IMR-90 (cell line): ENCODE measurements around the gene QKI. TPM values are rescaled to one million over a fixed set of nuclear protein-coding genes. Genes with fewer than 3 reads are reported as not detected.

ENCODE experiments used
- ATAC-seq: fragments of 200-7000 bp; cut with Tn5 transposase; 2 replicates; pipeline ENCODE4 v1.9.1; 2020; ENCODE audit warnings: low read depth, mild to moderate bottlenecking, moderate library complexity
- BruUV-seq: library from RNA; stranded (reverse); fragments of 400-500 nt; replicated peaks from 2 replicates; lab custom pipeline; 2021; lab: Mats Ljungman, UMichigan
- CTCF ChIA-PET: fragments of 300-600 bp; formaldehyde crosslinking; extraction: SDS; loops from one replicate; lab custom pipeline; 2021; ENCODE audit warnings: antibody characterized with exemption; lab: Yijun Ruan, JAX
- POLR2A ChIA-PET: fragments of 300-600 bp; sonication (Branson Sonifier 250); formaldehyde crosslinking; loops from one replicate; lab custom pipeline; 2022; ENCODE audit warnings: antibody characterized with exemption; ENCODE audit not compliant: unreplicated experiment; lab: Charles Lee
- DNase-seq: peaks from one replicate; pipeline ENCODE4 v3.0.0; 2013
- H2AFZ ChIP-seq: replicated peaks from 2 replicates; pipeline ENCODE3; 2013; ENCODE audit warnings: low read length, mild to moderate bottlenecking; ENCODE audit not compliant: poor library complexity
- H2AK5ac ChIP-seq: 2 replicates; pipeline ENCODE4 v1.6.1; 2013; ENCODE audit warnings: low read depth, low read length, inconsistent platforms
- H2AK9ac ChIP-seq: replicated peaks from 2 replicates; pipeline ENCODE3; 2013; ENCODE audit warnings: mild to moderate bottlenecking, low read depth, low read length, moderate library complexity; ENCODE audit not compliant: poor library complexity
- H2BK120ac ChIP-seq: 2 replicates; pipeline ENCODE4 v1.6.1; 2013; ENCODE audit warnings: low read depth, low read length, inconsistent platforms
- H2BK15ac ChIP-seq: 3 replicates; pipeline ENCODE4 v1.6.1; 2013; ENCODE audit warnings: low read depth, low read length, inconsistent platforms
- H2BK20ac ChIP-seq: 2 replicates; pipeline ENCODE4 v1.6.1; 2013; ENCODE audit warnings: low read depth, mild to moderate bottlenecking, inconsistent platforms, low read length, moderate library complexity
- H2BK5ac ChIP-seq: 2 replicates; pipeline ENCODE4 v1.6.1; 2013; ENCODE audit warnings: mild to moderate bottlenecking, low read depth, low read length, inconsistent platforms; ENCODE audit not compliant: poor library complexity, severe bottlenecking
- H3K14ac ChIP-seq: replicated peaks from 2 replicates; pipeline ENCODE4 v1.6.1; 2013; ENCODE audit warnings: low read depth, low read length, inconsistent platforms
- H3K18ac ChIP-seq: 2 replicates; pipeline ENCODE4 v1.6.1; 2013; ENCODE audit warnings: low read depth, low read length, control low read depth
- H3K23ac ChIP-seq: 2 replicates; pipeline ENCODE4 v1.6.1; 2013; ENCODE audit warnings: low read depth, low read length, inconsistent platforms
- H3K27ac ChIP-seq: 2 replicates; pipeline ENCODE4 v1.5.1; 2013; ENCODE audit warnings: mild to moderate bottlenecking, control low read depth, low read length; ENCODE audit not compliant: insufficient read depth
- H3K27me3 ChIP-seq: 2 replicates; pipeline ENCODE4 v1.6.1; 2013; ENCODE audit warnings: low read length; ENCODE audit not compliant: control insufficient read depth, insufficient read depth
- H3K36me3 ChIP-seq: 2 replicates; pipeline ENCODE4 v1.6.1; 2013; ENCODE audit warnings: low read length, mixed read lengths; ENCODE audit not compliant: control insufficient read depth, insufficient read depth
- H3K4ac ChIP-seq: 2 replicates; pipeline ENCODE4 v1.6.1; 2013; ENCODE audit warnings: low read depth, low read length, inconsistent platforms
- H3K4me1 ChIP-seq: 2 replicates; pipeline ENCODE4 v1.6.1; 2013; ENCODE audit warnings: low read length, mixed read lengths; ENCODE audit not compliant: control insufficient read depth, insufficient read depth
- H3K4me2 ChIP-seq: 2 replicates; pipeline ENCODE4 v1.6.1; 2013; ENCODE audit warnings: low read depth, mild to moderate bottlenecking, control low read depth, low read length, moderate library complexity
- H3K4me3 ChIP-seq: 2 replicates; pipeline ENCODE4 v1.5.1; 2013; ENCODE audit warnings: low read depth, mild to moderate bottlenecking, control low read depth, low read length, moderate library complexity; ENCODE audit not compliant: insufficient read depth
- H3K56ac ChIP-seq: 2 replicates; pipeline ENCODE4 v1.6.1; 2013; ENCODE audit warnings: low read length, inconsistent platforms; ENCODE audit not compliant: insufficient read depth; ENCODE audit errors: extremely low read depth
- H3K79me1 ChIP-seq, 2 experiments: 2 replicates each; pipeline ENCODE4 v1.6.1; 2013; ENCODE audit warnings: low read length in 2 of 2, inconsistent platforms in 1 of 2, low read depth in 1 of 2
- H3K9ac ChIP-seq: 2 replicates; pipeline ENCODE4 v1.6.1; 2013; ENCODE audit warnings: low read depth, low read length, control low read depth
- H3K9me1 ChIP-seq: 2 replicates; pipeline ENCODE4 v1.6.1; 2013; ENCODE audit warnings: low read length, inconsistent platforms; ENCODE audit not compliant: insufficient read depth
- H3K9me3 ChIP-seq: 2 replicates; pipeline ENCODE4 v1.6.1; 2013; ENCODE audit warnings: low read length; ENCODE audit not compliant: control insufficient read depth, insufficient read depth
- H4K20me1 ChIP-seq: 2 replicates; pipeline ENCODE4 v1.6.1; 2013; ENCODE audit warnings: low read length, inconsistent platforms; ENCODE audit not compliant: insufficient read depth
- H4K5ac ChIP-seq: 2 replicates; pipeline ENCODE4 v1.6.1; 2013; ENCODE audit warnings: mild to moderate bottlenecking, low read depth, low read length, control low read depth
- H4K8ac ChIP-seq, 2 experiments: 2 replicates each; pipeline ENCODE4 v1.6.1; 2013; ENCODE audit warnings: low read depth in 2 of 2, low read length in 2 of 2, control low read depth in 1 of 2, inconsistent platforms in 1 of 2
- H4K91ac ChIP-seq: 2 replicates; pipeline ENCODE4 v1.6.1; 2013; ENCODE audit warnings: low read depth, low read length, inconsistent platforms; ENCODE audit not compliant: insufficient read depth
- BHLHE40 ChIP-seq: fragments of 150-350 bp; IDR thresholded peaks from 2 replicates; pipeline ENCODE4 v1.6.1; 2016; ENCODE audit warnings: mild to moderate bottlenecking, low read depth, low read length
- CEBPB ChIP-seq: IDR thresholded peaks from 2 replicates; pipeline ENCODE4 v1.6.1; 2012; ENCODE audit warnings: low read depth, low read length, improper control_type of control experiment
- CHD1 ChIP-seq: IDR thresholded peaks from 2 replicates; pipeline ENCODE4 v1.6.1; 2012; ENCODE audit warnings: low read depth, low read length, improper control_type of control experiment
- CTCF ChIP-seq: conservative IDR thresholded peaks from 2 replicates; pipeline ENCODE4 v1.5.1; 2012; ENCODE audit warnings: mild to moderate bottlenecking, low read depth, low read length, improper control_type of control experiment
- FOS ChIP-seq: fragments of 150-350 bp; IDR thresholded peaks from 2 replicates; pipeline ENCODE4 v1.6.1; 2016; ENCODE audit warnings: low read depth, low read length
- MAFK ChIP-seq: IDR thresholded peaks from 2 replicates; pipeline ENCODE4 v1.6.1; 2012; ENCODE audit warnings: low read depth, low read length, improper control_type of control experiment
- MAZ ChIP-seq: IDR thresholded peaks from 2 replicates; pipeline ENCODE4 v1.6.1; 2012; ENCODE audit warnings: low read depth, mild to moderate bottlenecking, low read length, improper control_type of control experiment, moderate library complexity, borderline replicate concordance
- MXI1 ChIP-seq: IDR thresholded peaks from 2 replicates; pipeline ENCODE4 v1.6.1; 2012; ENCODE audit warnings: low read depth, mild to moderate bottlenecking, low read length, moderate library complexity, borderline replicate concordance
- NFE2L2 ChIP-seq: fragments of 150-350 bp; IDR thresholded peaks from 2 replicates; pipeline ENCODE4 v1.6.1; 2016; ENCODE audit warnings: low read depth, mild to moderate bottlenecking, low read length
- POLR2A ChIP-seq: IDR thresholded peaks from 2 replicates; pipeline ENCODE4 v1.6.1; 2012; ENCODE audit warnings: mild to moderate bottlenecking, low read depth, low read length
- RAD21 ChIP-seq: IDR thresholded peaks from 2 replicates; pipeline ENCODE4 v1.6.1; 2012; ENCODE audit warnings: low read length, improper control_type of control experiment
- RCOR1 ChIP-seq: IDR thresholded peaks from 2 replicates; pipeline ENCODE4 v1.6.1; 2012; ENCODE audit warnings: mild to moderate bottlenecking, low read length, improper control_type of control experiment; ENCODE audit not compliant: insufficient replicate concordance
- RFX5 ChIP-seq: IDR thresholded peaks from 2 replicates; pipeline ENCODE4 v1.8.0; 2012; ENCODE audit warnings: low read depth, mild to moderate bottlenecking, low read length, moderate library complexity
- SMC3 ChIP-seq: fragments of 150-350 bp; IDR thresholded peaks from 2 replicates; pipeline ENCODE4 v1.6.1; 2016; ENCODE audit warnings: low read depth, mild to moderate bottlenecking, antibody characterized with exemption, low read length, moderate library complexity
- USF2 ChIP-seq: fragments of 150-350 bp; IDR thresholded peaks from 2 replicates; pipeline ENCODE4 v1.6.1; 2017; ENCODE audit warnings: mild to moderate bottlenecking, antibody characterized with exemption, low read length, low read depth
- WGBS, 2 experiments: methylation state at CpG; one replicate each; pipeline versions ENCODE4 v1.1.5 to v1.1.7; 2013; ENCODE audit warnings: missing lambda C conversion rate in 2 of 2; ENCODE audit not compliant: insufficient read length in 1 of 2; ENCODE audit errors: extremely low coverage in 2 of 2; 5-methylcytosine and 5-hydroxymethylcytosine counted together
- dilution Hi-C: fragments of 300-500 bp; cut with HindIII; formaldehyde crosslinking; loops from one replicate; pipeline ENCODE4 v1.14.3; 2018; ENCODE audit warnings: low sequenced_read_pairs; ENCODE audit not compliant: unreplicated experiment
- in situ Hi-C: fragments of 300-500 bp; cut with MboI; formaldehyde crosslinking; loops from 3 replicates; pipeline ENCODE4 v1.14.3; 2019; ENCODE audit warnings: low sequenced_read_pairs, inconsistent platforms, mixed read lengths
- intact Hi-C: fragments of 100-400 bp; cut with micrococcal nuclease; formaldehyde crosslinking; loops from 2 replicates; pipeline ENCODE4 v1.10.0; 2022
- polyA plus RNA-seq, 3 experiments: library from polyadenylated mRNA; depleted of rRNA; stranded (reverse); fragments of >200 nt; gene quantifications; 2 replicates each; pipeline ENCODE4 v1.2.3, GENCODE V29; 2012; ENCODE audit warnings: low replicate concordance in 1 of 3
- total RNA-seq: library from RNA; depleted of rRNA; stranded (reverse); fragments of >200 nt; gene quantifications from 2 replicates; pipeline ENCODE4 v1.2.3, GENCODE V29; 2012
- TF ChIP-seq, protein P1 (sequence below): fragments of 150-350 bp; IDR thresholded peaks from 2 replicates; pipeline ENCODE4 v1.6.1; 2016; ENCODE audit warnings: low read depth, mild to moderate bottlenecking, low read length, moderate library complexity, borderline replicate concordance

QKI gene
- total and polyA plus RNA-seq, 2 of the 4 experiments (the other 2 are of a cell fraction) = 112 to 232 TPM

GRCh38 chr6:163438940-163439335 lies 24.4 kb downstream of the QKI start:
- H3K23ac ChIP-seq = no peak overlapping the region
- peaks cover 3% of the 10 kb centered on the region for H3K9me1 ChIP-seq
- H2BK120ac ChIP-seq = no peak overlapping the region
- no peak overlapping the region for H2AK9ac ChIP-seq
- no peak overlapping the region for H3K56ac ChIP-seq
- no peak overlapping the region for H2BK15ac ChIP-seq
- H2BK20ac ChIP-seq = no peak overlapping the region
- H3K27me3 ChIP-seq = no peaks in the 10 kb centered on the region
- no TSS peak for BruUV-seq
- no peak overlapping the region for H3K9ac ChIP-seq
- no peak overlapping the region for H4K8ac ChIP-seq
- ATAC-seq = no peak
- H3K18ac ChIP-seq = no peak overlapping the region
- no peak overlapping the region for H4K5ac ChIP-seq
- no peak overlapping the region for H3K4ac ChIP-seq
- H3K4me3 ChIP-seq = no peak overlapping the region
- no peak for DNase-seq
- peaks cover 83% of the 10 kb centered on the region for H4K20me1 ChIP-seq
- H3K27ac ChIP-seq = no peak overlapping the region
- no peak overlapping the region for H3K4me2 ChIP-seq
- intact Hi-C loops = loop anchor here (5.0 kb wide), 1 partner anchor 428 kb away; no protein-coding TSS in a partner anchor
- ChIA-PET CTCF (no interaction called here), POLR2A (no interaction called here)
- TF ChIP-seq, protein P1, sequence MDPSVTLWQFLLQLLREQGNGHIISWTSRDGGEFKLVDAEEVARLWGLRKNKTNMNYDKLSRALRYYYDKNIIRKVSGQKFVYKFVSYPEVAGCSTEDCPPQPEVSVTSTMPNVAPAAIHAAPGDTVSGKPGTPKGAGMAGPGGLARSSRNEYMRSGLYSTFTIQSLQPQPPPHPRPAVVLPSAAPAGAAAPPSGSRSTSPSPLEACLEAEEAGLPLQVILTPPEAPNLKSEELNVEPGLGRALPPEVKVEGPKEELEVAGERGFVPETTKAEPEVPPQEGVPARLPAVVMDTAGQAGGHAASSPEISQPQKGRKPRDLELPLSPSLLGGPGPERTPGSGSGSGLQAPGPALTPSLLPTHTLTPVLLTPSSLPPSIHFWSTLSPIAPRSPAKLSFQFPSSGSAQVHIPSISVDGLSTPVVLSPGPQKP = no peak
- TF ChIP-seq FOS (no peak), MAZ (no peak), RCOR1 (no peak), NFE2L2 (no peak), POLR2A (no peak), RAD21 (no peak), RFX5 (no peak), CTCF (no peak), CHD1 (no peak), CEBPB (no peak), BHLHE40 (no peak), MAFK (no peak), SMC3 (no peak), MXI1 (no peak), USF2 (no peak)
- peaks cover 2% of the 10 kb centered on the region; the same call in 1 of the 2 replicates for H3K4me1 ChIP-seq
- no peak overlapping the region for H2BK5ac ChIP-seq
- no peaks in the 10 kb centered on the region for H3K9me3 ChIP-seq
- WGBS, 2 experiments = 20% methylated on average over 1 of the region's 4 CpGs; no CpG with 5 or more reads in 1 of the 2 experiments
- H2AK5ac ChIP-seq = no peak overlapping the region
- H2AFZ ChIP-seq = no peak overlapping the region
- H3K79me1 ChIP-seq = peaks cover 10 to 45% of the 10 kb centered on the region in 2 experiments
- no peaks in the 10 kb centered on the region for H3K36me3 ChIP-seq
- in situ Hi-C loops = loop anchor here (10.0 kb wide), 1 partner anchor 516 kb away; no protein-coding TSS in a partner anchor
- H4K91ac ChIP-seq = no peak overlapping the region
- no peak overlapping the region for H3K14ac ChIP-seq
- dilution Hi-C loops = no loop called here
